ENCODE measurements around the gene RHBDL1.

GRCh38 chr16:725463-726187, 50.2 kb downstream of the RHBDL1 start:
- TF ChIP-seq CTCF (IDR thresholded peaks at IDR 0.05) = no peak
- TF ChIP-seq ZFX (IDR thresholded peaks at IDR 0.05; ENCODE audit: borderline replicate concordance) = no peak

Data from 22Rv1 (cell line).